Measurements from ENCODE around the gene PNRC2.

DNA sequence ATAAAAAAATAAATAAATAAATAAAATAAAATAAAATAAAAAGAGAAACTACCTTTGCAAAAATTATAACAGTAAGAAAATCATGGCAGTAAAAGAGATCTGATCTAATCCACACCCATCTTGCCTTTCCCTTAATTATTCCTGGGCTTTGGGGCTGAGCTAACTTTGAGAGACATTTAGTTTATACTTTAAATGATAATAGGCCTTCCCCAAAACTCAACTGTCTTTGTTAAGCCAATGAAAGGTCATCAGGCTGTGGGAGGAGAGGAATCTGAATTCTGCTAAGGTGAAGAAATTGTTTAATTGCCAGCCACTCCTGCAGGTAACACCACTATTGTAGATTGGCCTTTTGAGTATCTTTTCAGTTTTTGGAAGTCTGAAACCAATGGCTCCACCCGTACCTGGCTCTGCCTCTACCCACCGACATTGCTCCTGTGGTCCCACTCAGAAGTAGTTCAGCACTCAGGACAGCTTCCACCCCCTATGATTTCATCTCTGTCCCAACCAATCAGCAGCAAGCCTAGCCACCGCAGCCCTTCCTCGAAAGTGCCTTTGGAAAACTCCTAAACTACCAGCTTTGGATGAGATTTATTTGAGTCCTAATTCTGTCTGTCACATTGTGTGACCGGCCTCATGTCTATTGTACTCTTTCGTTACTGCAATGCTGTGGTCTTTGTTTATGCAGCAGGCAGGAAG, 23.0 kb upstream of the PNRC2 start:
- TF ChIP-seq, protein P1, sequence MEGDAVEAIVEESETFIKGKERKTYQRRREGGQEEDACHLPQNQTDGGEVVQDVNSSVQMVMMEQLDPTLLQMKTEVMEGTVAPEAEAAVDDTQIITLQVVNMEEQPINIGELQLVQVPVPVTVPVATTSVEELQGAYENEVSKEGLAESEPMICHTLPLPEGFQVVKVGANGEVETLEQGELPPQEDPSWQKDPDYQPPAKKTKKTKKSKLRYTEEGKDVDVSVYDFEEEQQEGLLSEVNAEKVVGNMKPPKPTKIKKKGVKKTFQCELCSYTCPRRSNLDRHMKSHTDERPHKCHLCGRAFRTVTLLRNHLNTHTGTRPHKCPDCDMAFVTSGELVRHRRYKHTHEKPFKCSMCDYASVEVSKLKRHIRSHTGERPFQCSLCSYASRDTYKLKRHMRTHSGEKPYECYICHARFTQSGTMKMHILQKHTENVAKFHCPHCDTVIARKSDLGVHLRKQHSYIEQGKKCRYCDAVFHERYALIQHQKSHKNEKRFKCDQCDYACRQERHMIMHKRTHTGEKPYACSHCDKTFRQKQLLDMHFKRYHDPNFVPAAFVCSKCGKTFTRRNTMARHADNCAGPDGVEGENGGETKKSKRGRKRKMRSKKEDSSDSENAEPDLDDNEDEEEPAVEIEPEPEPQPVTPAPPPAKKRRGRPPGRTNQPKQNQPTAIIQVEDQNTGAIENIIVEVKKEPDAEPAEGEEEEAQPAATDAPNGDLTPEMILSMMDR (IDR thresholded peaks at IDR 0.05; ENCODE audit: extremely low read depth in 1 of 2, insufficient read depth in 1 of 2, low read depth in 1 of 2, low read length in 2 of 2) = no peak
- TF ChIP-seq POLR2A (IDR thresholded peaks at IDR 0.05; ENCODE audit: low read depth, low read length) = no peak
- TF ChIP-seq EZH2 (IDR thresholded peaks at IDR 0.05; ENCODE audit: borderline replicate concordance, low read depth, low read length, severe bottlenecking) = no peak
- TF ChIP-seq GATA2 (IDR thresholded peaks at IDR 0.05; ENCODE audit: insufficient read depth, insufficient read length, low read depth, low read length) = no peak
- no peak for TF ChIP-seq POLR2AphosphoS5 (IDR thresholded peaks at IDR 0.05; ENCODE audit: insufficient read depth, low read depth, low read length)

Data from endothelial cell of umbilical vein (primary cell).